HCT116 (cell line): Measurements from ENCODE around the gene NDUFB3. TPM values are rescaled to one million over a fixed set of nuclear protein-coding genes. Genes with fewer than 3 reads are reported as not detected.

Source experiments
- ATAC-seq: fragments of 200-7000 bp; cut with Tn5 transposase; 2 replicates; pipeline ENCODE4 v1.9.1; 2020; ENCODE audit warnings: mild to moderate bottlenecking, moderate library complexity
- BruUV-seq: library from RNA; stranded (reverse); fragments of 400-500 nt; replicated peaks from 2 replicates; lab custom pipeline; 2021; lab: Mats Ljungman, UMichigan
- CTCF ChIA-PET: fragments of 300-600 bp; sonication (Branson Sonifier 250); formaldehyde crosslinking; loops from one replicate; lab custom pipeline; 2021; ENCODE audit warnings: antibody characterized with exemption; lab: Charles Lee
- POLR2A ChIA-PET: fragments of 300-600, 350-600 bp; sonication (Branson Sonifier 250); formaldehyde crosslinking; loops from one replicate; lab custom pipeline; 2021; ENCODE audit warnings: antibody characterized with exemption; lab: Charles Lee
- RAD21 ChIA-PET, 2 experiments: fragments of 300-600 bp; sonication (Branson Sonifier 250); formaldehyde crosslinking; loops; one replicate each; lab custom pipeline; 2023; ENCODE audit warnings: low total read pairs in 2 of 2; ENCODE audit not compliant: uncharacterized antibody in 2 of 2, unreplicated experiment in 2 of 2, low non-redundant PET in 1 of 2; lab: Charles Lee
- DNase-seq: peaks from one replicate; pipeline ENCODE4 v3.0.0-alpha.2; 2010; ENCODE audit warnings: low read depth, low spot score
- H2AFZ ChIP-seq: fragments of 200-600 bp; shearing (Covaris generic), sonication (generic); 2 replicates; pipeline ENCODE4 v1.6.1; 2017; ENCODE audit warnings: low read depth, mixed run types, mixed read lengths, antibody characterized with exemption, low read length; ENCODE audit not compliant: poor library complexity, severe bottlenecking
- H3K27ac ChIP-seq: 2 replicates; pipeline ENCODE4 v1.5.1; 2012; ENCODE audit warnings: low read depth, low read length
- H3K27me3 ChIP-seq: fragments of 200-600 bp; sonication (generic); 2 replicates; pipeline ENCODE4 v1.6.1; 2016; ENCODE audit warnings: mixed run types, low read length, mixed read lengths; ENCODE audit not compliant: insufficient read depth
- H3K36me3 ChIP-seq, 2 experiments: fragments of 200-500 bp in 1 of 2; fragments of 200-600 bp in 1 of 2; sonication (Bioruptor generic) in 1 of 2; sonication (generic) in 1 of 2; 2 replicates each; pipeline versions ENCODE4 v1.5.1 to v1.6.1; 2014 to 2016; ENCODE audit warnings: low read length in 2 of 2, inconsistent platforms in 1 of 2, mixed read lengths in 1 of 2, mixed run types in 1 of 2; ENCODE audit not compliant: insufficient read depth in 2 of 2, control insufficient read depth in 1 of 2
- H3K4me1 ChIP-seq, 2 experiments: fragments of 200-600 bp in 1 of 2; sonication (generic) in 1 of 2; 2 replicates each; pipeline versions ENCODE4 v1.5.1 to v1.6.1; 2012 to 2017; ENCODE audit warnings: low read length in 2 of 2, inconsistent platforms in 1 of 2, mild to moderate bottlenecking in 1 of 2, mixed read lengths in 1 of 2, mixed run types in 1 of 2, moderate library complexity in 1 of 2; ENCODE audit not compliant: insufficient read depth in 2 of 2, control insufficient read depth in 1 of 2
- H3K4me2 ChIP-seq: fragments of 200-600 bp; sonication (generic); 2 replicates; pipeline ENCODE4 v1.6.1; 2017; ENCODE audit warnings: mixed run types, low read length, mixed read lengths
- H3K4me3 ChIP-seq, 2 experiments: fragments of 200-600 bp in 1 of 2; sonication (generic) in 1 of 2; replicated peaks in 1 of 2; 2 replicates each; pipeline ENCODE4 v1.5.1; 2011 to 2016; ENCODE audit warnings: low read length in 2 of 2, control low read depth in 1 of 2, low read depth in 1 of 2, mild to moderate bottlenecking in 1 of 2, mixed read lengths in 1 of 2, mixed run types in 1 of 2
- H3K79me2 ChIP-seq: fragments of 200-600 bp; sonication (generic); 2 replicates; pipeline ENCODE4 v1.6.1; 2017; ENCODE audit warnings: mild to moderate bottlenecking, mixed run types, low read length, moderate library complexity, mixed read lengths; ENCODE audit not compliant: insufficient read depth
- H3K9ac ChIP-seq: fragments of 200-600 bp; sonication (generic); 2 replicates; pipeline ENCODE4 v1.6.1; 2016; ENCODE audit warnings: low read length, mixed read lengths
- H3K9me2 ChIP-seq: fragments of 200-600 bp; sonication (generic), shearing (Covaris generic); 2 replicates; pipeline ENCODE4 v1.6.1; 2017; ENCODE audit warnings: mixed run types, mild to moderate bottlenecking, moderate library complexity; ENCODE audit not compliant: insufficient read depth
- H3K9me3 ChIP-seq, 2 experiments: fragments of 200-500 bp in 1 of 2; fragments of 200-600 bp in 1 of 2; sonication (Bioruptor generic) in 1 of 2; sonication (generic) in 1 of 2; 2 replicates each; pipeline ENCODE4 v1.6.1; 2014 to 2017; ENCODE audit warnings: low read length in 2 of 2, mixed read lengths in 2 of 2, inconsistent platforms in 1 of 2, low read depth in 1 of 2, mild to moderate bottlenecking in 1 of 2, mixed run types in 1 of 2, moderate library complexity in 1 of 2; ENCODE audit not compliant: control insufficient read depth in 1 of 2, insufficient read depth in 1 of 2
- H4K20me1 ChIP-seq: fragments of 200-600 bp; sonication (generic), shearing (Covaris generic); 2 replicates; pipeline ENCODE4 v1.6.1; 2017; ENCODE audit warnings: mixed run types, mild to moderate bottlenecking, moderate library complexity; ENCODE audit not compliant: insufficient read depth
- ATF3 ChIP-seq: IDR thresholded peaks from 2 replicates; pipeline ENCODE4 v1.6.1; 2012
- CBX3 ChIP-seq: IDR thresholded peaks from 2 replicates; pipeline ENCODE4 v1.6.1; 2012; ENCODE audit warnings: low read depth
- CEBPB ChIP-seq: IDR thresholded peaks from 2 replicates; pipeline ENCODE4 v1.6.1; 2012; ENCODE audit warnings: low read depth
- CTCF ChIP-seq, 3 experiments: fragments of 200-600 bp in 1 of 3; sonication (generic) in 1 of 3; IDR thresholded peaks in 2 of 3; conservative IDR thresholded peaks in 1 of 3; 2 replicates each; pipeline ENCODE4 v1.5.1; 2012 to 2017; ENCODE audit warnings: low read depth in 2 of 3, low read length in 2 of 3, antibody characterized with exemption in 1 of 3, borderline replicate concordance in 1 of 3, control low read depth in 1 of 3, mild to moderate bottlenecking in 1 of 3, mixed read lengths in 1 of 3, mixed run types in 1 of 3, moderate library complexity in 1 of 3; ENCODE audit not compliant: insufficient read depth in 1 of 3
- ELF1 ChIP-seq: IDR thresholded peaks from 2 replicates; pipeline ENCODE4 v1.6.1; 2012; ENCODE audit warnings: low read depth, borderline replicate concordance
- EZH2 ChIP-seq: fragments of 200-600 bp; sonication (generic); IDR thresholded peaks from 2 replicates; pipeline ENCODE4 v1.6.1; 2017; ENCODE audit warnings: antibody characterized with exemption, mixed run types
- FOSL1 ChIP-seq: IDR thresholded peaks from 2 replicates; pipeline ENCODE4 v1.6.1; 2012; ENCODE audit warnings: low read depth
- JUND ChIP-seq: IDR thresholded peaks from 2 replicates; pipeline ENCODE4 v1.6.1; 2012
- MAX ChIP-seq: IDR thresholded peaks from 2 replicates; pipeline ENCODE4 v1.6.1; 2012
- POLR2AphosphoS5 ChIP-seq: IDR thresholded peaks from 2 replicates; pipeline ENCODE4 v1.6.1; 2011; ENCODE audit warnings: mild to moderate bottlenecking, low read depth, low read length, moderate library complexity
- RAD21 ChIP-seq: IDR thresholded peaks from 2 replicates; pipeline ENCODE4 v1.6.1; 2012; ENCODE audit warnings: low read depth, mild to moderate bottlenecking
- REST ChIP-seq: IDR thresholded peaks from 2 replicates; pipeline ENCODE4 v1.6.1; 2012; ENCODE audit warnings: low read depth
- SIN3A ChIP-seq: IDR thresholded peaks from 2 replicates; pipeline ENCODE4 v1.6.1; 2012; ENCODE audit warnings: low read depth
- SP1 ChIP-seq: IDR thresholded peaks from 2 replicates; pipeline ENCODE4 v1.6.1; 2012; ENCODE audit warnings: low read depth
- SRF ChIP-seq: IDR thresholded peaks from 2 replicates; pipeline ENCODE4 v1.6.1; 2012; ENCODE audit warnings: low read depth
- TCF7L2 ChIP-seq: IDR thresholded peaks from 2 replicates; pipeline ENCODE4 v1.7.0; 2011; ENCODE audit warnings: borderline replicate concordance, inconsistent platforms; ENCODE audit not compliant: insufficient read depth, insufficient read length; ENCODE audit errors: extremely low read depth
- YY1 ChIP-seq: IDR thresholded peaks from 2 replicates; pipeline ENCODE4 v1.6.1; 2011; ENCODE audit warnings: low read length, low read depth, moderate library complexity, mild to moderate bottlenecking; ENCODE audit not compliant: insufficient replicate concordance; ENCODE audit errors: extremely low read depth
- ZBTB33 ChIP-seq: IDR thresholded peaks from 2 replicates; pipeline ENCODE4 v1.6.1; 2011; ENCODE audit warnings: mild to moderate bottlenecking, low read length, moderate library complexity; ENCODE audit not compliant: insufficient replicate concordance; ENCODE audit errors: extremely low read depth
- ZFX ChIP-seq: fragments of 450-650 bp; IDR thresholded peaks from 2 replicates; pipeline ENCODE4 v1.6.1; 2017
- intact Hi-C: fragments of 100-400 bp; cut with micrococcal nuclease; formaldehyde crosslinking; loops from 2 replicates; pipeline ENCODE4 v1.10.0; 2022
- total RNA-seq: library from RNA; stranded (reverse); gene quantifications from one replicate; pipeline ENCODE4 v1.2.1, GENCODE V29; 2021; ENCODE audit not compliant: unreplicated experiment

Gene NDUFB3
- total RNA-seq, 1 experiment from 2014 or later: 94.6 TPM

GRCh38 chr2:201074996-201075395 is 3.2 kb downstream of the NDUFB3 start:
- POLR2A ChIA-PET: no interaction called here
- Histone ChIP-seq H4K20me1 (no peaks in the 10 kb centered on the region), H3K79me2 (peaks cover 67% of the 10 kb centered on the region), H3K4me1 (peaks cover 4 to 10% of the 10 kb centered on the region in 2 experiments; a peak in 3 of 4 replicates), H3K4me3 (no peak overlapping the region), H3K9ac (no peak overlapping the region), H3K4me2 (no peak overlapping the region), H3K27me3 (no peaks in the 10 kb centered on the region), H3K9me2 (no peaks in the 10 kb centered on the region), H3K36me3 (peaks cover 3 to 6% of the 10 kb centered on the region in 2 experiments; a peak in 1 of 4 replicates), H3K27ac (no peak overlapping the region), H2AFZ (no peak overlapping the region), H3K9me3 (no peaks in the 10 kb centered on the region)
- intact Hi-C loops: loop anchor here (5.0 kb wide), 2 partner anchors 188 to 363 kb away; partner anchors contain the start of genes NIF3L1 and PPIL3
- BruUV-seq: no TSS peak
- DNase-seq: no peak
- ATAC-seq: no peak
- CTCF ChIA-PET: no interaction called here
- TF ChIP-seq YY1 (no peak), MAX (no peak), ZFX (no peak), ELF1 (no peak), TCF7L2 (no peak), JUND (no peak), CTCF (IDR thresholded peaks at IDR 0.05 in 2 of 3, conservative IDR thresholded peaks at IDR 0.05 in 1 of 3; ENCODE audit: borderline replicate concordance in 1 of 3, insufficient read depth in 1 of 3, low read depth in 2 of 3, low read length in 2 of 3) (no peak), SP1 (no peak), RAD21 (no peak), SRF (no peak), SIN3A (no peak), REST (no peak), ZBTB33 (no peak), FOSL1 (no peak), CEBPB (no peak), CBX3 (no peak), EZH2 (no peak), POLR2AphosphoS5 (no peak), ATF3 (no peak)
- RAD21 ChIA-PET: interaction anchor here in 1 of 2 experiments (0.7 kb wide), 1 partner anchor 36 kb away, joined by 3 read pairs; no protein-coding TSS in a partner anchor
